K562 (cell line): ENCODE results near the gene C1QTNF5. TPM values are rescaled to one million over a fixed set of nuclear protein-coding genes. Genes with fewer than 3 reads are reported as not detected.

Source experiments
- CBX3 ChIP-seq, 2 experiments: IDR thresholded peaks; 1 replicate in 1 of 2; 2 replicates in 1 of 2; pipeline ENCODE4 v1.6.1; 2012; ENCODE audit warnings: inconsistent platforms in 2 of 2, low read length in 2 of 2, borderline replicate concordance in 1 of 2, control low read depth in 1 of 2
- CTBP1 ChIP-seq: fragments of 450-650 bp; IDR thresholded peaks from 2 replicates; pipeline ENCODE4 v1.6.1; 2016; ENCODE audit warnings: borderline replicate concordance
- KLF16 ChIP-seq: IDR thresholded peaks from 2 replicates; pipeline ENCODE4 v1.6.1; 2016; ENCODE audit warnings: antibody characterized with exemption
- MAFG ChIP-seq: fragments of 450-650 bp; conservative IDR thresholded peaks from 2 replicates; pipeline ENCODE4 v1.6.1; 2016; ENCODE audit warnings: missing genetic modification characterization, missing compliant biosample characterization
- MTA3 ChIP-seq: fragments of 450-650 bp; formaldehyde crosslinking; IDR thresholded peaks from 2 replicates; pipeline ENCODE4 v1.6.1; 2017; ENCODE audit warnings: mild to moderate bottlenecking, borderline replicate concordance
- RCOR1 ChIP-seq, 2 experiments: IDR thresholded peaks; 2 replicates each; pipeline ENCODE4 v1.6.1; 2012; ENCODE audit warnings: low read depth in 2 of 2, low read length in 2 of 2, borderline replicate concordance in 1 of 2, improper control_type of control experiment in 1 of 2
- ZNF174 ChIP-seq: fragments of 250-450 bp; sonication (Bioruptor Pico); IDR thresholded peaks from 2 replicates; pipeline ENCODE4 v1.4.0; 2020; ENCODE audit warnings: mild to moderate bottlenecking
- ZNF282 ChIP-seq: sonication (generic); formaldehyde crosslinking; IDR thresholded peaks from 2 replicates; pipeline ENCODE4 v1.8.1; 2023; ENCODE audit warnings: missing genetic modification reagents
- polyA plus RNA-seq, 8 experiments: library from polyadenylated mRNA; depleted of rRNA in 4 of 8; stranded (reverse) in 5 of 8; unstranded in 3 of 8; fragments of >200 nt; fragmentation: Nextera tagmentation in 2 of 8; fragmentation: Illumina TruSeq in 1 of 8; extraction: Ambion mirVana in 2 of 8; extraction: Trizol in 1 of 8; gene quantifications; 2 replicates each; pipeline versions ENCODE4 v1.2.1 to v1.2.3, GENCODE V29; 2011 to 2014; ENCODE audit warnings: inconsistent platforms in 1 of 8, missing spikeins in 1 of 8
- total RNA-seq, 7 experiments: library from RNA; depleted of rRNA in 6 of 7; stranded (reverse); fragments of >200 nt in 6 of 7; fragmentation: Illumina TruSeq in 2 of 7; extraction: Trizol in 2 of 7; gene quantifications; 2 replicates each; pipeline versions ENCODE4 v1.2.1 to v1.2.3, GENCODE V29; 2011 to 2021; ENCODE audit warnings: low replicate concordance in 1 of 7
- TF ChIP-seq, protein P1 (sequence below), 2 experiments: fragments of 450-650 bp; formaldehyde crosslinking in 1 of 2; IDR thresholded peaks; 2 replicates each; pipeline versions ENCODE4 v1.4.0 to v1.6.1; 2014 to 2020; ENCODE audit warnings: mild to moderate bottlenecking in 2 of 2, borderline replicate concordance in 1 of 2, low read depth in 1 of 2
- TF ChIP-seq, protein P2 (sequence below), 2 experiments: IDR thresholded peaks; 2 replicates each; pipeline ENCODE4 v1.6.1; 2011; ENCODE audit warnings: borderline replicate concordance in 1 of 2, control low read depth in 1 of 2, low read depth in 1 of 2, low read length in 1 of 2, mild to moderate bottlenecking in 1 of 2, mixed read lengths in 1 of 2, moderate library complexity in 1 of 2; ENCODE audit not compliant: insufficient read depth in 1 of 2, insufficient read length in 1 of 2, poor library complexity in 1 of 2, severe bottlenecking in 1 of 2; ENCODE audit errors: extremely low read depth in 1 of 2
- TF ChIP-seq, protein P3 (sequence below): sonication (generic); formaldehyde crosslinking; IDR thresholded peaks from 2 replicates; pipeline ENCODE4 v1.8.0; 2022; ENCODE audit warnings: missing genetic modification reagents, mild to moderate bottlenecking, moderate library complexity, borderline replicate concordance
- TF ChIP-seq, protein P4 (sequence below), 2 experiments: fragments of 450-650 bp in 1 of 2; sonication (generic) in 1 of 2; formaldehyde crosslinking; conservative IDR thresholded peaks; 2 replicates each; pipeline versions ENCODE4 v1.4.0 to v1.8.1; 2020 to 2022; ENCODE audit warnings: mild to moderate bottlenecking in 1 of 2, missing genetic modification reagents in 1 of 2
- TF ChIP-seq, protein P5 (sequence below): fragments of 450-650 bp; IDR thresholded peaks from 2 replicates; pipeline ENCODE4 v1.6.1; 2017; ENCODE audit warnings: antibody characterized with exemption

The C1QTNF5 gene
- total and polyA plus RNA-seq, 9 of the 15 experiments (the other 6 are each of a cell fraction or from before 2014, with no cell fraction given) = 0.07 to 0.76 (median 0.24) TPM; not detected in 1

DNA sequence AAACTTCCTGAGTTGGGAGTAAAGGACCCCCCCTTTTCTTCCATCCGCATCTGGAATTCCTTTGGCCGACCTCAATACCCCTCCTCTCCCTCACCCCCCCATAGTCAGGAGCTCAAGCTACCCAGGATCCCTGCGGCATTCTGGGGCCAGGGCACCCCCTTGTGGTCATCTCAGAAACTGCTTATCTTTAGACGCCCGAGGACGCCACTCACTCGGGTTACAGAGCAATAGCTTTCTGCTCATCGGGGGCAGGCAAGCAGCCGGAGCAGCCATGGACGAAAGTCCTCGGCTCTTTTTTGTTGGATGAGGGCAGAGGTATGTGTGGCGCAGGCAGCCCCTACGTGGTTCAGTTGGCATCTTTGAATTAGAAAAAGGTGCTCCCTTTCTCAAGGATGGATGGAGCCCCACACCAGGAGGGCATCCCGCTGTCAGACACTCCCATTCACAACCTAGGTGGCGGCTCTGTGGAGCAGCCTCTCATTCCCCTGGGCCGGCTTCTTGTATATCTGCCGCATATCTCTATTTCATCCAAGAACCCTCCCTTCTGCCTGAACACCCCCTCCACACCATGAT lies 2.3 kb downstream of the C1QTNF5 start (continued):
- TF ChIP-seq, protein P1, sequence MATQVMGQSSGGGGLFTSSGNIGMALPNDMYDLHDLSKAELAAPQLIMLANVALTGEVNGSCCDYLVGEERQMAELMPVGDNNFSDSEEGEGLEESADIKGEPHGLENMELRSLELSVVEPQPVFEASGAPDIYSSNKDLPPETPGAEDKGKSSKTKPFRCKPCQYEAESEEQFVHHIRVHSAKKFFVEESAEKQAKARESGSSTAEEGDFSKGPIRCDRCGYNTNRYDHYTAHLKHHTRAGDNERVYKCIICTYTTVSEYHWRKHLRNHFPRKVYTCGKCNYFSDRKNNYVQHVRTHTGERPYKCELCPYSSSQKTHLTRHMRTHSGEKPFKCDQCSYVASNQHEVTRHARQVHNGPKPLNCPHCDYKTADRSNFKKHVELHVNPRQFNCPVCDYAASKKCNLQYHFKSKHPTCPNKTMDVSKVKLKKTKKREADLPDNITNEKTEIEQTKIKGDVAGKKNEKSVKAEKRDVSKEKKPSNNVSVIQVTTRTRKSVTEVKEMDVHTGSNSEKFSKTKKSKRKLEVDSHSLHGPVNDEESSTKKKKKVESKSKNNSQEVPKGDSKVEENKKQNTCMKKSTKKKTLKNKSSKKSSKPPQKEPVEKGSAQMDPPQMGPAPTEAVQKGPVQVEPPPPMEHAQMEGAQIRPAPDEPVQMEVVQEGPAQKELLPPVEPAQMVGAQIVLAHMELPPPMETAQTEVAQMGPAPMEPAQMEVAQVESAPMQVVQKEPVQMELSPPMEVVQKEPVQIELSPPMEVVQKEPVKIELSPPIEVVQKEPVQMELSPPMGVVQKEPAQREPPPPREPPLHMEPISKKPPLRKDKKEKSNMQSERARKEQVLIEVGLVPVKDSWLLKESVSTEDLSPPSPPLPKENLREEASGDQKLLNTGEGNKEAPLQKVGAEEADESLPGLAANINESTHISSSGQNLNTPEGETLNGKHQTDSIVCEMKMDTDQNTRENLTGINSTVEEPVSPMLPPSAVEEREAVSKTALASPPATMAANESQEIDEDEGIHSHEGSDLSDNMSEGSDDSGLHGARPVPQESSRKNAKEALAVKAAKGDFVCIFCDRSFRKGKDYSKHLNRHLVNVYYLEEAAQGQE (IDR thresholded peaks at IDR 0.05; ENCODE audit: borderline replicate concordance) = peak; percentile 42; the same call in 1 of the 2 replicates
- TF ChIP-seq, protein P1 (CRISPR knock-in tag; IDR thresholded peaks at IDR 0.05; ENCODE audit: low read depth) = no peak
- TF ChIP-seq KLF16 (0 out of 2 replicates have a peak, but pooled peaks have one; percentile 52), MAFG (tag) (no peak), CTBP1 (peak; percentile 46; the same call in 1 of the 2 replicates), ZNF174 (CRISPR knock-in tag) (no peak), RCOR1 (IDR thresholded peaks at IDR 0.05; ENCODE audit: borderline replicate concordance in 1 of 2, low read depth in 2 of 2, low read length in 2 of 2) (peak in 1 of 2 experiments; percentile 30; a peak in 1 of 4 replicates), CBX3 (IDR thresholded peaks at IDR 0.05; ENCODE audit: borderline replicate concordance in 1 of 2, low read length in 2 of 2) (no peak), MTA3 (no peak), ZNF282 (no peak)
- TF ChIP-seq, protein P2, sequence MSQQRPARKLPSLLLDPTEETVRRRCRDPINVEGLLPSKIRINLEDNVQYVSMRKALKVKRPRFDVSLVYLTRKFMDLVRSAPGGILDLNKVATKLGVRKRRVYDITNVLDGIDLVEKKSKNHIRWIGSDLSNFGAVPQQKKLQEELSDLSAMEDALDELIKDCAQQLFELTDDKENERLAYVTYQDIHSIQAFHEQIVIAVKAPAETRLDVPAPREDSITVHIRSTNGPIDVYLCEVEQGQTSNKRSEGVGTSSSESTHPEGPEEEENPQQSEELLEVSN (IDR thresholded peaks at IDR 0.05; ENCODE audit: borderline replicate concordance in 1 of 2, extremely low read depth in 1 of 2, insufficient read depth in 1 of 2, insufficient read length in 1 of 2, low read depth in 1 of 2, low read length in 1 of 2, poor library complexity in 1 of 2, severe bottlenecking in 1 of 2) = no peak
- TF ChIP-seq, protein P3, sequence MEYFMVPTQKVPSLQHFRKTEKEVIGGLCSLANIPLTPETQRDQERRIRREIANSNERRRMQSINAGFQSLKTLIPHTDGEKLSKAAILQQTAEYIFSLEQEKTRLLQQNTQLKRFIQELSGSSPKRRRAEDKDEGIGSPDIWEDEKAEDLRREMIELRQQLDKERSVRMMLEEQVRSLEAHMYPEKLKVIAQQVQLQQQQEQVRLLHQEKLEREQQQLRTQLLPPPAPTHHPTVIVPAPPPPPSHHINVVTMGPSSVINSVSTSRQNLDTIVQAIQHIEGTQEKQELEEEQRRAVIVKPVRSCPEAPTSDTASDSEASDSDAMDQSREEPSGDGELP = peak; percentile 25; the same call in 1 of the 2 replicates
- TF ChIP-seq, protein P4, sequence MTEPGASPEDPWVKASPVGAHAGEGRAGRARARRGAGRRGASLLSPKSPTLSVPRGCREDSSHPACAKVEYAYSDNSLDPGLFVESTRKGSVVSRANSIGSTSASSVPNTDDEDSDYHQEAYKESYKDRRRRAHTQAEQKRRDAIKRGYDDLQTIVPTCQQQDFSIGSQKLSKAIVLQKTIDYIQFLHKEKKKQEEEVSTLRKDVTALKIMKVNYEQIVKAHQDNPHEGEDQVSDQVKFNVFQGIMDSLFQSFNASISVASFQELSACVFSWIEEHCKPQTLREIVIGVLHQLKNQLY (CRISPR knock-in tag; conservative IDR thresholded peaks at IDR 0.05) = no peak
- TF ChIP-seq, protein P5, sequence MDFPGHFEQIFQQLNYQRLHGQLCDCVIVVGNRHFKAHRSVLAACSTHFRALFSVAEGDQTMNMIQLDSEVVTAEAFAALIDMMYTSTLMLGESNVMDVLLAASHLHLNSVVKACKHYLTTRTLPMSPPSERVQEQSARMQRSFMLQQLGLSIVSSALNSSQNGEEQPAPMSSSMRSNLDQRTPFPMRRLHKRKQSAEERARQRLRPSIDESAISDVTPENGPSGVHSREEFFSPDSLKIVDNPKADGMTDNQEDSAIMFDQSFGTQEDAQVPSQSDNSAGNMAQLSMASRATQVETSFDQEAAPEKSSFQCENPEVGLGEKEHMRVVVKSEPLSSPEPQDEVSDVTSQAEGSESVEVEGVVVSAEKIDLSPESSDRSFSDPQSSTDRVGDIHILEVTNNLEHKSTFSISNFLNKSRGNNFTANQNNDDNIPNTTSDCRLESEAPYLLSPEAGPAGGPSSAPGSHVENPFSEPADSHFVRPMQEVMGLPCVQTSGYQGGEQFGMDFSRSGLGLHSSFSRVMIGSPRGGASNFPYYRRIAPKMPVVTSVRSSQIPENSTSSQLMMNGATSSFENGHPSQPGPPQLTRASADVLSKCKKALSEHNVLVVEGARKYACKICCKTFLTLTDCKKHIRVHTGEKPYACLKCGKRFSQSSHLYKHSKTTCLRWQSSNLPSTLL = no peak
